GM19193 (cell line): ENCODE data around the gene HLA-DQB1.

Experiments
- POLR2A ChIP-seq: IDR thresholded peaks from 4 replicates; pipeline ENCODE4 v1.6.1; 2011; ENCODE audit not compliant: insufficient read depth, insufficient read length; ENCODE audit errors: extremely low read depth

Gene HLA-DQB1

GRCh38 chr6:32637883-32638282 is 28.6 kb downstream of the HLA-DQB1 start:
- no peak for TF ChIP-seq POLR2A

GRCh38 chr6:32637219-32637880 is 29.1 kb downstream of the HLA-DQB1 start, which contains the start of gene HLA-DQA1:
Gene HLA-DQA1, plus strand, starts transcription at chr6:32637406. Its CDS starts 53 bp downstream, at chr6:32637459.
- peak; percentile 76 for TF ChIP-seq POLR2A

- no peak for TF ChIP-seq POLR2A
Observed at GRCh38 chr6:32635526-32636123, 30.8 kb downstream of the HLA-DQB1 start.

- TF ChIP-seq POLR2A = no peak
Observed at GRCh38 chr6:32627831-32628230, 38.6 kb downstream of the HLA-DQB1 start.

- TF ChIP-seq POLR2A = no peak
Observed at GRCh38 chr6:32627249-32627648, 39.2 kb downstream of the HLA-DQB1 start.

- TF ChIP-seq POLR2A = no peak
Observed at GRCh38 chr6:32625137-32625536, 41.3 kb downstream of the HLA-DQB1 start.

GRCh38 chr6:32624565-32624964 is 41.9 kb downstream of the HLA-DQB1 start:
- no peak for TF ChIP-seq POLR2A

GRCh38 chr6:32623693-32624092 is 42.8 kb downstream of the HLA-DQB1 start:
- no peak for TF ChIP-seq POLR2A

- TF ChIP-seq POLR2A = no peak
Observed at GRCh38 chr6:32622545-32623401, 43.7 kb downstream of the HLA-DQB1 start.

GRCh38 chr6:32621372-32621771 is 45.1 kb downstream of the HLA-DQB1 start:
- TF ChIP-seq POLR2A = no peak

GRCh38 chr6:32617751-32618150 is 48.7 kb downstream of the HLA-DQB1 start:
- no peak for TF ChIP-seq POLR2A

GRCh38 chr6:32615885-32616532 is 50.4 kb downstream of the HLA-DQB1 start:
- TF ChIP-seq POLR2A = no peak

GRCh38 chr6:32614366-32615081 is 51.9 kb downstream of the HLA-DQB1 start:
- TF ChIP-seq POLR2A = no peak

GRCh38 chr6:32613475-32613874 is 53.0 kb downstream of the HLA-DQB1 start:
- no peak for TF ChIP-seq POLR2A

- no peak for TF ChIP-seq POLR2A
Observed at GRCh38 chr6:32610682-32611296, 55.7 kb downstream of the HLA-DQB1 start.
